Measurements from ENCODE around the gene DLGAP1. TPM values are rescaled to one million over a fixed set of nuclear protein-coding genes. Genes with fewer than 3 reads are reported as not detected.

The DLGAP1 gene
- total and polyA plus RNA-seq, 2 donors (not counting 1 experiment from before 2014, with no cell fraction given) = 0.07 to 0.61 TPM

DNA sequence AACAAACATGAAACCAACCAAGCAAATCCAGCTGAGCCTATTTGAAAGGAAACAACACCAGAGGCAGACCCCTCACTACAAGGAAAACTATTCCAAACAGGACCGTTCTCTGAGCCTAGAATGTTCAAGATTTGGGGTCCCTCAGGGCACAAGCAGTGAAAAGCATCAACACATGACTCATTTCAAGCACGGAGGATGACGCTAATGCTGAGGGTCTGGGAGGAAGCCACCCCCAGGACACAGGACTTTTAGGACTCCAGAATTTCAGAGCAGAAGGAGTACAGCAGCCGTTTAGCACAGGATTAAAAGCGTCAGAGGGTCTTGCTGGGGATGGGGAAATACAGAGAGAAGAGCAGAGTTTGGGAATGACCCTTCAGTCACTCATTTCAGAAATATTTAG lies 168.9 kb downstream of the DLGAP1 start:
- Histone ChIP-seq H3K79me2 (ENCODE audit: control insufficient read depth, insufficient read depth, low read length) (no peaks in the 10 kb centered on the region), H2AFZ (ENCODE audit: insufficient read depth, low read depth, low read length, poor library complexity, severe bottlenecking) (no peak overlapping the region), H3K4me3 (ENCODE audit: control extremely low read depth in 1 of 5, extremely low read depth in 1 of 5, insufficient read depth in 1 of 5, low read depth in 2 of 5, low read length in 4 of 5) (no peak overlapping the region), H3K27ac (ENCODE audit: low read length in 2 of 2) (no peak overlapping the region), H3K4me1 (ENCODE audit: control insufficient read depth in 2 of 2, insufficient read depth in 2 of 2, low read length in 2 of 2) (no peaks in the 10 kb centered on the region), H3K4me2 (replicated peaks; ENCODE audit: low read depth, low read length, poor library complexity, severe bottlenecking) (no peak overlapping the region), H3K27me3 (replicated peaks in 1 of 4; ENCODE audit: control extremely low read depth in 1 of 4, control insufficient read depth in 3 of 4, insufficient read depth in 4 of 4, low read length in 3 of 4) (no peaks in the 10 kb centered on the region), H3K9me3 (ENCODE audit: control extremely low read depth in 1 of 3, control insufficient read depth in 2 of 3, insufficient read depth in 1 of 3, low read length in 2 of 3) (no peaks in the 10 kb centered on the region), H3K9ac (ENCODE audit: low read length) (no peak overlapping the region), H3K36me3 (replicated peaks in 1 of 2; ENCODE audit: control extremely low read depth in 1 of 2, control insufficient read depth in 1 of 2, extremely low read depth in 1 of 2, insufficient read depth in 2 of 2, low read length in 1 of 2) (no peaks in the 10 kb centered on the region), H4K20me1 (ENCODE audit: control insufficient read depth, insufficient read depth, low read length, poor library complexity, severe bottlenecking) (no peaks in the 10 kb centered on the region)
- H3K27me3 Mint-ChIP-seq = no peaks in the 10 kb centered on the region
- no peaks in the 10 kb centered on the region for H3K9me3 Mint-ChIP-seq (ENCODE audit: insufficient read depth)
- no peak overlapping the region for H3K4me3 Mint-ChIP-seq
- H3K27ac Mint-ChIP-seq = no peak overlapping the region
- ATAC-seq (ENCODE audit: low read depth) (no peak), DNase-seq (no peak)
- ChIA-PET CTCF (no interaction called here), POLR2A (no interaction called here)
- intact Hi-C loops (cut with micrococcal nuclease) = no loop called here
- H3K4me1 Mint-ChIP-seq = no peaks in the 10 kb centered on the region
- WGBS (ENCODE audit: insufficient coverage) = 82% methylated on average over 4 of the region's 5 CpGs
- TF ChIP-seq, protein P1, sequence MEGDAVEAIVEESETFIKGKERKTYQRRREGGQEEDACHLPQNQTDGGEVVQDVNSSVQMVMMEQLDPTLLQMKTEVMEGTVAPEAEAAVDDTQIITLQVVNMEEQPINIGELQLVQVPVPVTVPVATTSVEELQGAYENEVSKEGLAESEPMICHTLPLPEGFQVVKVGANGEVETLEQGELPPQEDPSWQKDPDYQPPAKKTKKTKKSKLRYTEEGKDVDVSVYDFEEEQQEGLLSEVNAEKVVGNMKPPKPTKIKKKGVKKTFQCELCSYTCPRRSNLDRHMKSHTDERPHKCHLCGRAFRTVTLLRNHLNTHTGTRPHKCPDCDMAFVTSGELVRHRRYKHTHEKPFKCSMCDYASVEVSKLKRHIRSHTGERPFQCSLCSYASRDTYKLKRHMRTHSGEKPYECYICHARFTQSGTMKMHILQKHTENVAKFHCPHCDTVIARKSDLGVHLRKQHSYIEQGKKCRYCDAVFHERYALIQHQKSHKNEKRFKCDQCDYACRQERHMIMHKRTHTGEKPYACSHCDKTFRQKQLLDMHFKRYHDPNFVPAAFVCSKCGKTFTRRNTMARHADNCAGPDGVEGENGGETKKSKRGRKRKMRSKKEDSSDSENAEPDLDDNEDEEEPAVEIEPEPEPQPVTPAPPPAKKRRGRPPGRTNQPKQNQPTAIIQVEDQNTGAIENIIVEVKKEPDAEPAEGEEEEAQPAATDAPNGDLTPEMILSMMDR (IDR thresholded peaks at IDR 0.05) = no peak
- TF ChIP-seq EZH2 (IDR thresholded peaks at IDR 0.05; ENCODE audit: borderline replicate concordance, insufficient read depth, low read depth, low read length, poor library complexity, severe bottlenecking) = no peak

DNA sequence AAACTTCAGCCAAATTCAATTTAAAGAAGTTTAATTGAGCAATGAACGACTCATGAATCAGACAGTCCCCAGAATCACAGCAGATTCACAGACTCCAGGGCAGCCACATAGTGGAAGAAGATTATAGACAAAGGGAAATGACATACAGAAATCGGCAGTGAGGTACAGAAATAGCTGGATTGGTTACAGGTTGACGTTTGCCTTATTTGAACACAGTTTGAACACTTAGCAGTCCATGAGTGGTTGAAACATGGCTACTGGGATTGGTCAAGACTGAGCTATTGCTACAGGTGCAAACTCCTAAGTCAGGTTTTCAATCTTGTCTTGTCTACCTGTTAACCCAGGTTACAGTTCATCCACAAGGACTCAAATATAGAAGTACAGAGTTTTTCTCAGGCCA lies 169.6 kb downstream of the DLGAP1 start:
- TF ChIP-seq, protein P1 (IDR thresholded peaks at IDR 0.05) = no peak
- no peak for TF ChIP-seq EZH2 (IDR thresholded peaks at IDR 0.05; ENCODE audit: borderline replicate concordance, insufficient read depth, low read depth, low read length, poor library complexity, severe bottlenecking)
- no peaks in the 10 kb centered on the region for H3K9me3 ChIP-seq (ENCODE audit: control extremely low read depth in 1 of 3, control insufficient read depth in 2 of 3, insufficient read depth in 1 of 3, low read length in 2 of 3)
- no peaks in the 10 kb centered on the region for H3K79me2 ChIP-seq (ENCODE audit: control insufficient read depth, insufficient read depth, low read length)
- H2AFZ ChIP-seq (ENCODE audit: insufficient read depth, low read depth, low read length, poor library complexity, severe bottlenecking) = no peak overlapping the region
- no peak overlapping the region for H3K4me3 ChIP-seq (ENCODE audit: control extremely low read depth in 1 of 5, extremely low read depth in 1 of 5, insufficient read depth in 1 of 5, low read depth in 2 of 5, low read length in 4 of 5)
- no peaks in the 10 kb centered on the region for H3K27me3 ChIP-seq (replicated peaks in 1 of 4; ENCODE audit: control extremely low read depth in 1 of 4, control insufficient read depth in 3 of 4, insufficient read depth in 4 of 4, low read length in 3 of 4)
- Mint-ChIP-seq H3K27me3 (no peaks in the 10 kb centered on the region), H3K27ac (no peak overlapping the region), H3K4me3 (no peak overlapping the region), H3K4me1 (no peaks in the 10 kb centered on the region), H3K9me3 (ENCODE audit: insufficient read depth) (no peaks in the 10 kb centered on the region)
- WGBS (ENCODE audit: insufficient coverage) = 50% methylated on average over 2 of the region's 3 CpGs
- ATAC-seq (ENCODE audit: low read depth) (no peak), DNase-seq (no peak)
- no peaks in the 10 kb centered on the region for H3K4me1 ChIP-seq (ENCODE audit: control insufficient read depth in 2 of 2, insufficient read depth in 2 of 2, low read length in 2 of 2)
- intact Hi-C loops (cut with micrococcal nuclease) = no loop called here
- CTCF ChIA-PET = no interaction called here
- no peak overlapping the region for H3K9ac ChIP-seq (ENCODE audit: low read length)
- POLR2A ChIA-PET = no interaction called here
- H3K36me3 ChIP-seq (replicated peaks in 1 of 2; ENCODE audit: control extremely low read depth in 1 of 2, control insufficient read depth in 1 of 2, extremely low read depth in 1 of 2, insufficient read depth in 2 of 2, low read length in 1 of 2) = no peaks in the 10 kb centered on the region
- no peaks in the 10 kb centered on the region for H4K20me1 ChIP-seq (ENCODE audit: control insufficient read depth, insufficient read depth, low read length, poor library complexity, severe bottlenecking)
- no peak overlapping the region for H3K4me2 ChIP-seq (replicated peaks; ENCODE audit: low read depth, low read length, poor library complexity, severe bottlenecking)
- no peak overlapping the region for H3K27ac ChIP-seq (ENCODE audit: low read length in 2 of 2)
